Right lobe of liver (tissue), 4 donors: Measurements from ENCODE around the gene ZNF718.

Experiments used
- CTCF ChIP-seq, 4 donors: fragments of 200-600 bp in 3 of 4; fragments of 450-650 bp in 1 of 4; IDR thresholded peaks; one replicate each; pipeline versions ENCODE4 v1.5.1 to v1.8.0; 2016 to 2022; ENCODE audit warnings: antibody characterized with exemption in 4 of 4, mild to moderate bottlenecking in 2 of 4
- POLR2A ChIP-seq: fragments of 450-650 bp; IDR thresholded peaks from one replicate; pipeline ENCODE4 v1.6.1; 2017; ENCODE audit warnings: antibody characterized with exemption, mild to moderate bottlenecking
- donor health status: DM: no; HTN: no; CAD: no.
- donor health status: DM: no; HTN: no; CAD: no.
- donor health status: DM: no; HTN: yes; CAD: no.

GRCh38 chr4:99863-100262, 24.4 kb upstream of the ZNF718 start:
- TF ChIP-seq CTCF (IDR thresholded peaks at IDR 0.05) (no peak), POLR2A (no peak)
